AG10803 (cell line): ENCODE data around the gene KCNJ6.

Experiments used
- DNase-seq: peaks from one replicate; pipeline ENCODE4 v3.0.0; 2010; ENCODE audit warnings: low read depth
- H3K4me3 ChIP-seq: 2 replicates; pipeline ENCODE4 v1.5.1; 2011; ENCODE audit warnings: mild to moderate bottlenecking, low read length, control low read depth
- CTCF ChIP-seq: conservative IDR thresholded peaks from 2 replicates; pipeline ENCODE4 v1.5.1; 2011; ENCODE audit warnings: mild to moderate bottlenecking, low read length, control low read depth, inconsistent platforms

KCNJ6 gene

GRCh38 chr21:37630872-37631271 lies 285.4 kb downstream of the KCNJ6 start:
- no peak for DNase-seq
- TF ChIP-seq CTCF, result no peak
- no peak overlapping the region for H3K4me3 ChIP-seq

- H3K4me3 ChIP-seq, result no peak overlapping the region
- no peak for TF ChIP-seq CTCF
- DNase-seq, result no peak
Measured at GRCh38 chr21:37628362-37628761, 287.9 kb downstream of the KCNJ6 start.

GRCh38 chr21:37627561-37627960 lies 288.7 kb downstream of the KCNJ6 start:
- DNase-seq, result no peak
- no peak overlapping the region for H3K4me3 ChIP-seq
- no peak for TF ChIP-seq CTCF

- TF ChIP-seq CTCF, result no peak
Measured at GRCh38 chr21:37627074-37627473, 289.2 kb downstream of the KCNJ6 start.

GRCh38 chr21:37626320-37626719 lies 289.9 kb downstream of the KCNJ6 start:
- TF ChIP-seq CTCF, result no peak
- no peak for DNase-seq

More at GRCh38 chr21:37627074-37627473, 289.2 kb downstream of the KCNJ6 start:
- no peak overlapping the region for H3K4me3 ChIP-seq
- DNase-seq, result no peak

GRCh38 chr21:37623689-37624088 lies 292.6 kb downstream of the KCNJ6 start:
- no peak overlapping the region for H3K4me3 ChIP-seq
- no peak for TF ChIP-seq CTCF
- DNase-seq, result no peak

More at GRCh38 chr21:37626320-37626719, 289.9 kb downstream of the KCNJ6 start:
- no peak overlapping the region for H3K4me3 ChIP-seq

GRCh38 chr21:37623183-37623582 lies 293.1 kb downstream of the KCNJ6 start:
- TF ChIP-seq CTCF, result no peak
- DNase-seq, result no peak
- H3K4me3 ChIP-seq, result no peak overlapping the region
